ENCODE measurements around the gene ZMYM2.

Gene ZMYM2

GRCh38 chr13:20000062-20000552 lies 41.6 kb downstream of the ZMYM2 start:
- ATAC-seq (replicated peaks) (no peak), DNase-seq (no peak)
- peaks cover 75% of the 10 kb centered on the region for H3K36me3 Mint-ChIP-seq (ENCODE audit: insufficient read depth)
- H3K4me3 Mint-ChIP-seq: no peak overlapping the region
- H3K27me3 Mint-ChIP-seq: no peaks in the 10 kb centered on the region
- H3K4me1 Mint-ChIP-seq (ENCODE audit: low read depth in 2 of 2): peaks cover 22 to 52% of the 10 kb centered on the region in 2 donors
- no peaks in the 10 kb centered on the region for H3K9me3 Mint-ChIP-seq
- H3K27ac Mint-ChIP-seq: peak overlapping the region; percentile 32 to 71

GRCh38 chr13:20001366-20002190 lies 43.1 kb downstream of the ZMYM2 start:
- H3K27ac Mint-ChIP-seq: peak overlapping the region in 1 of 2 donors; percentile 71
- H3K4me3 Mint-ChIP-seq: no peak overlapping the region

GRCh38 chr13:20002787-20003186 lies 44.3 kb downstream of the ZMYM2 start:
- Mint-ChIP-seq H3K9me3 (no peaks in the 10 kb centered on the region), H3K36me3 (ENCODE audit: insufficient read depth) (peaks cover 82% of the 10 kb centered on the region), H3K4me3 (no peak overlapping the region), H3K4me1 (ENCODE audit: low read depth in 2 of 2) (peaks cover 17 to 34% of the 10 kb centered on the region in 2 donors), H3K27ac (peak overlapping the region in 1 of 2 donors; percentile 17), H3K27me3 (no peaks in the 10 kb centered on the region)
- DNase-seq (no peak), ATAC-seq (replicated peaks) (no peak)

More at GRCh38 chr13:20001366-20002190, 43.1 kb downstream of the ZMYM2 start:
- no peaks in the 10 kb centered on the region for H3K9me3 Mint-ChIP-seq
- H3K27me3 Mint-ChIP-seq: no peaks in the 10 kb centered on the region
- peaks cover 77% of the 10 kb centered on the region for H3K36me3 Mint-ChIP-seq (ENCODE audit: insufficient read depth)
- DNase-seq (no peak), ATAC-seq (replicated peaks) (no peak)
- H3K4me1 Mint-ChIP-seq (ENCODE audit: low read depth in 2 of 2): peaks cover 19 to 46% of the 10 kb centered on the region in 2 donors

- H3K4me3 Mint-ChIP-seq: no peak overlapping the region
- peaks cover 78% of the 10 kb centered on the region for H3K36me3 Mint-ChIP-seq (ENCODE audit: insufficient read depth)
- peaks cover 4 to 7% of the 10 kb centered on the region in 2 donors for H3K4me1 Mint-ChIP-seq (ENCODE audit: low read depth in 2 of 2)
- no peaks in the 10 kb centered on the region for H3K27me3 Mint-ChIP-seq
- H3K27ac Mint-ChIP-seq: no peak overlapping the region
- H3K9me3 Mint-ChIP-seq: no peaks in the 10 kb centered on the region
- ATAC-seq (replicated peaks): no peak
- no peak for DNase-seq
These were observed 47.7 kb downstream of the ZMYM2 start for GRCh38 chr13:20006206-20006605.

GRCh38 chr13:20015763-20016162 lies 57.2 kb downstream of the ZMYM2 start:
- H3K36me3 Mint-ChIP-seq (ENCODE audit: insufficient read depth): peaks cover 54% of the 10 kb centered on the region
- no peaks in the 10 kb centered on the region for H3K27me3 Mint-ChIP-seq

GRCh38 chr13:20016649-20017364 lies 58.3 kb downstream of the ZMYM2 start:
- Mint-ChIP-seq H3K9me3 (peaks cover 0 to 8% of the 10 kb centered on the region in 2 donors), H3K27ac (peak overlapping the region in 1 of 2 donors; percentile 45), H3K4me3 (no peak overlapping the region), H3K4me1 (ENCODE audit: low read depth in 2 of 2) (peaks cover 25 to 48% of the 10 kb centered on the region in 2 donors), H3K36me3 (ENCODE audit: insufficient read depth) (peaks cover 53% of the 10 kb centered on the region), H3K27me3 (no peaks in the 10 kb centered on the region)
- ATAC-seq (replicated peaks) (no peak), DNase-seq (no peak)

More at GRCh38 chr13:20015763-20016162, 57.2 kb downstream of the ZMYM2 start:
- H3K4me3 Mint-ChIP-seq: no peak overlapping the region
- peaks cover 25 to 40% of the 10 kb centered on the region in 2 donors for H3K4me1 Mint-ChIP-seq (ENCODE audit: low read depth in 2 of 2)
- H3K9me3 Mint-ChIP-seq: peaks cover 0 to 8% of the 10 kb centered on the region in 2 donors
- ATAC-seq (replicated peaks) (no peak), DNase-seq (no peak)
- H3K27ac Mint-ChIP-seq: no peak overlapping the region

- no peaks in the 10 kb centered on the region for H3K27me3 Mint-ChIP-seq
- peak overlapping the region in 1 of 2 donors; percentile 45 for H3K27ac Mint-ChIP-seq
- H3K9me3 Mint-ChIP-seq: peaks cover 0 to 8% of the 10 kb centered on the region in 2 donors
- DNase-seq (no peak), ATAC-seq (replicated peaks) (no peak)
- no peak overlapping the region for H3K4me3 Mint-ChIP-seq
- peaks cover 27 to 46% of the 10 kb centered on the region in 2 donors for H3K4me1 Mint-ChIP-seq (ENCODE audit: low read depth in 2 of 2)
- H3K36me3 Mint-ChIP-seq (ENCODE audit: insufficient read depth): peaks cover 50% of the 10 kb centered on the region
These were observed 58.8 kb downstream of the ZMYM2 start for GRCh38 chr13:20017365-20017711.

- H3K4me1 Mint-ChIP-seq (ENCODE audit: low read depth in 2 of 2): peaks cover 17 to 32% of the 10 kb centered on the region in 2 donors
- no peak overlapping the region for H3K4me3 Mint-ChIP-seq
- no peak for DNase-seq
- ATAC-seq (replicated peaks): no peak
- H3K27ac Mint-ChIP-seq: peak overlapping the region in 1 of 2 donors; percentile 19
- H3K9me3 Mint-ChIP-seq: peaks cover 0 to 8% of the 10 kb centered on the region in 2 donors
- H3K27me3 Mint-ChIP-seq: no peaks in the 10 kb centered on the region
- peaks cover 48% of the 10 kb centered on the region for H3K36me3 Mint-ChIP-seq (ENCODE audit: insufficient read depth)
These were observed 60.5 kb downstream of the ZMYM2 start for GRCh38 chr13:20019043-20019442.

- peaks cover 47% of the 10 kb centered on the region for H3K36me3 Mint-ChIP-seq (ENCODE audit: insufficient read depth)
- no peaks in the 10 kb centered on the region for H3K9me3 Mint-ChIP-seq
- peaks cover 8 to 11% of the 10 kb centered on the region in 2 donors for H3K4me1 Mint-ChIP-seq (ENCODE audit: low read depth in 2 of 2)
- H3K27ac Mint-ChIP-seq: no peak overlapping the region
- DNase-seq (no peak), ATAC-seq (replicated peaks) (no peak)
- no peak overlapping the region for H3K4me3 Mint-ChIP-seq
- H3K27me3 Mint-ChIP-seq: no peaks in the 10 kb centered on the region
These were observed 66.2 kb downstream of the ZMYM2 start for GRCh38 chr13:20024702-20025101.

GRCh38 chr13:20028953-20029352 lies 70.4 kb downstream of the ZMYM2 start:
- Mint-ChIP-seq H3K27me3 (no peaks in the 10 kb centered on the region), H3K36me3 (ENCODE audit: insufficient read depth) (peaks cover 58% of the 10 kb centered on the region), H3K4me3 (no peak overlapping the region), H3K27ac (no peak overlapping the region), H3K9me3 (no peaks in the 10 kb centered on the region), H3K4me1 (ENCODE audit: low read depth in 2 of 2) (peaks cover 1 to 3% of the 10 kb centered on the region in 2 donors)
- DNase-seq: no peak
- no peak for ATAC-seq (replicated peaks)

GRCh38 chr13:20033486-20033885 lies 75.0 kb downstream of the ZMYM2 start:
- Mint-ChIP-seq H3K36me3 (ENCODE audit: insufficient read depth) (peaks cover 72% of the 10 kb centered on the region), H3K9me3 (no peaks in the 10 kb centered on the region), H3K27ac (peak overlapping the region in 1 of 2 donors; percentile 56), H3K4me3 (no peak overlapping the region), H3K27me3 (no peaks in the 10 kb centered on the region), H3K4me1 (ENCODE audit: low read depth in 2 of 2) (peaks cover 3 to 13% of the 10 kb centered on the region in 2 donors)
- DNase-seq (no peak), ATAC-seq (replicated peaks) (no peak)

GRCh38 chr13:20035130-20035529 lies 76.6 kb downstream of the ZMYM2 start:
- Mint-ChIP-seq H3K36me3 (ENCODE audit: insufficient read depth) (peaks cover 78% of the 10 kb centered on the region), H3K4me1 (ENCODE audit: low read depth in 2 of 2) (peaks cover 10 to 30% of the 10 kb centered on the region in 2 donors), H3K9me3 (peaks cover 0 to 1% of the 10 kb centered on the region in 2 donors), H3K27ac (no peak overlapping the region), H3K27me3 (no peaks in the 10 kb centered on the region), H3K4me3 (no peak overlapping the region)
- ATAC-seq (replicated peaks): no peak
- no peak for DNase-seq

- Mint-ChIP-seq H3K4me1 (ENCODE audit: low read depth in 2 of 2) (peaks cover 23 to 54% of the 10 kb centered on the region in 2 donors), H3K27me3 (no peaks in the 10 kb centered on the region), H3K9me3 (peaks cover 0 to 1% of the 10 kb centered on the region in 2 donors), H3K4me3 (no peak overlapping the region), H3K36me3 (ENCODE audit: insufficient read depth) (peaks cover 62% of the 10 kb centered on the region), H3K27ac (no peak overlapping the region)
- no peak for ATAC-seq (replicated peaks)
- no peak for DNase-seq
These were observed 79.4 kb downstream of the ZMYM2 start for GRCh38 chr13:20037908-20038307.
